ENCODE results near the gene GRK5.
A peak's percentile ranks its signal among the peaks of the same experiment; 100 is the strongest.

The GRK5 gene

GRCh38 chr10:119495021-119495505, 287.7 kb downstream of the GRK5 start:
- no peak for DNase-seq

GRCh38 chr10:119495545-119495944, 288.2 kb downstream of the GRK5 start:
- DNase-seq, result no peak

GRCh38 chr10:119496273-119496672, 288.9 kb downstream of the GRK5 start:
- peak in 1 of 5 donors; percentile 32 for DNase-seq

- no peak for DNase-seq
Measured at GRCh38 chr10:119497243-119497642, 289.9 kb downstream of the GRK5 start.

- DNase-seq, result no peak
Measured at GRCh38 chr10:119498889-119499676, 291.7 kb downstream of the GRK5 start.

GRCh38 chr10:119499677-119500002, 292.3 kb downstream of the GRK5 start:
- DNase-seq, result no peak

GRCh38 chr10:119500123-119500795, 292.9 kb downstream of the GRK5 start:
- no peak for DNase-seq

- DNase-seq, result no peak
Measured at GRCh38 chr10:119500821-119501220, 293.4 kb downstream of the GRK5 start.

- peak in 1 of 5 donors; percentile 9 for DNase-seq
Measured at GRCh38 chr10:119501690-119502089, 294.3 kb downstream of the GRK5 start.

GRCh38 chr10:119502209-119502608, 294.8 kb downstream of the GRK5 start:
- DNase-seq, result peak; percentile 43 to 82 (median 71)

GRCh38 chr10:119502618-119503155, 295.3 kb downstream of the GRK5 start:
- no peak for DNase-seq

GRCh38 chr10:119503821-119504220, 296.4 kb downstream of the GRK5 start:
- no peak for DNase-seq

GRCh38 chr10:119504651-119505050, 297.3 kb downstream of the GRK5 start:
- DNase-seq, result no peak

GRCh38 chr10:119505131-119505551, 297.8 kb downstream of the GRK5 start:
- DNase-seq, result no peak
